HG03045 (cell line): Measurements from ENCODE around the gene GDPD5.
A peak's percentile ranks its signal among the peaks of the same experiment; 100 is the strongest.

Source experiments
- ATAC-seq: cut with Tn5 transposase; IDR thresholded peaks from one replicate; pipeline ENCODE4 v1.9.1; 2021; ENCODE audit warnings: mild to moderate bottlenecking, moderate library complexity; ENCODE audit not compliant: unreplicated experiment

Gene GDPD5

GRCh38 chr11:75525433-75526191, at the start of gene GDPD5:
GDPD5 (minus strand) TSS chr11:75525941; CDS start chr11:75477735, 48,206 bp downstream.
- ATAC-seq: peak; percentile 84

- no peak for ATAC-seq
These were observed 49.2 kb upstream of the GDPD5 start for GRCh38 chr11:75574698-75575602.

- no peak for ATAC-seq
These were observed 47.0 kb upstream of the GDPD5 start for GRCh38 chr11:75572744-75573143.

- no peak for ATAC-seq
These were observed 45.9 kb upstream of the GDPD5 start for GRCh38 chr11:75571625-75572024.

- no peak for ATAC-seq
These were observed 44.9 kb upstream of the GDPD5 start for GRCh38 chr11:75570559-75571139.

GRCh38 chr11:75568616-75569219, 43.0 kb upstream of the GDPD5 start:
- no peak for ATAC-seq

GRCh38 chr11:75567971-75568370, 42.2 kb upstream of the GDPD5 start:
- no peak for ATAC-seq

GRCh38 chr11:75566763-75567279, 41.1 kb upstream of the GDPD5 start:
- ATAC-seq: no peak

- no peak for ATAC-seq
These were observed 40.4 kb upstream of the GDPD5 start for GRCh38 chr11:75565916-75566762.

GRCh38 chr11:75565221-75565814, 39.6 kb upstream of the GDPD5 start:
- ATAC-seq: no peak

- no peak for ATAC-seq
These were observed 38.3 kb upstream of the GDPD5 start for GRCh38 chr11:75563978-75564552.

GRCh38 chr11:75563501-75563977, 37.8 kb upstream of the GDPD5 start:
- ATAC-seq: no peak

GRCh38 chr11:75562836-75563484, 37.2 kb upstream of the GDPD5 start:
- ATAC-seq: no peak

GRCh38 chr11:75562048-75562835, 36.5 kb upstream of the GDPD5 start, which contains the start of gene SERPINH1:
SERPINH1 (plus strand) TSS chr11:75562253; CDS start chr11:75566350, 4,097 bp downstream.
- peak; percentile 85 for ATAC-seq

GRCh38 chr11:75561426-75562047, 35.8 kb upstream of the GDPD5 start:
- no peak for ATAC-seq

GRCh38 chr11:75560644-75561043, 34.9 kb upstream of the GDPD5 start:
- ATAC-seq: no peak
